Esophagus mucosa (tissue), 1 donor: ENCODE data around the gene LAMA1. TPM values are rescaled to one million over a fixed set of nuclear protein-coding genes. Genes with fewer than 3 reads are reported as not detected.

ENCODE experiments used
- ATAC-seq: fragments of 200-7000 bp; cut with Tn5 transposase; one replicate; pipeline ENCODE4 v1.9.1; 2020
- total RNA-seq: library from RNA; stranded (reverse); gene quantifications from one replicate; pipeline ENCODE4 v1.2.4, GENCODE V29; 2023
- donor health status: DM: yes; HTN: yes; CAD: no.

LAMA1 gene
- total RNA-seq, 1 donor from 2014 or later = 5.5 TPM

GRCh38 chr18:7105268-7105667 is 12.3 kb downstream of the LAMA1 start:
- ATAC-seq = no peak

- peak; percentile 42 for ATAC-seq
Observed at GRCh38 chr18:7104649-7105048, 12.9 kb downstream of the LAMA1 start.

- no peak for ATAC-seq
Observed at GRCh38 chr18:7102131-7102530, 15.5 kb downstream of the LAMA1 start.

- ATAC-seq = no peak
Observed at GRCh38 chr18:7096838-7097237, 20.8 kb downstream of the LAMA1 start.

GRCh38 chr18:7094427-7094826 is 23.2 kb downstream of the LAMA1 start:
- ATAC-seq = no peak

- no peak for ATAC-seq
Observed at GRCh38 chr18:7090771-7091170, 26.8 kb downstream of the LAMA1 start.

- ATAC-seq = no peak
Observed at GRCh38 chr18:7089369-7089768, 28.2 kb downstream of the LAMA1 start.

- ATAC-seq = peak; percentile 42
Observed at GRCh38 chr18:7084080-7085065, 33.2 kb downstream of the LAMA1 start.

GRCh38 chr18:7082671-7083070 is 34.9 kb downstream of the LAMA1 start:
- ATAC-seq = no peak

- ATAC-seq = no peak
Observed at GRCh38 chr18:7079231-7079630, 38.4 kb downstream of the LAMA1 start.

- ATAC-seq = no peak
Observed at GRCh38 chr18:7072593-7072992, 45.0 kb downstream of the LAMA1 start.

- ATAC-seq = no peak
Observed at GRCh38 chr18:7071600-7071999, 46.0 kb downstream of the LAMA1 start.

GRCh38 chr18:7070466-7070865 is 47.1 kb downstream of the LAMA1 start:
- ATAC-seq = no peak

GRCh38 chr18:7068871-7069590 is 48.6 kb downstream of the LAMA1 start:
- ATAC-seq = no peak

GRCh38 chr18:7066965-7067555 is 50.5 kb downstream of the LAMA1 start:
- ATAC-seq = no peak

- ATAC-seq = no peak
Observed at GRCh38 chr18:7065736-7066135, 51.9 kb downstream of the LAMA1 start.

GRCh38 chr18:7064346-7064745 is 53.3 kb downstream of the LAMA1 start:
- no peak for ATAC-seq

GRCh38 chr18:7062811-7063210 is 54.8 kb downstream of the LAMA1 start:
- ATAC-seq = no peak

- no peak for ATAC-seq
Observed at GRCh38 chr18:7062236-7062635, 55.4 kb downstream of the LAMA1 start.

GRCh38 chr18:7059276-7059675 is 58.3 kb downstream of the LAMA1 start:
- ATAC-seq = no peak

- ATAC-seq = no peak
Observed at GRCh38 chr18:7056026-7056425, 61.6 kb downstream of the LAMA1 start.

- no peak for ATAC-seq
Observed at GRCh38 chr18:7049951-7050350, 67.6 kb downstream of the LAMA1 start.

GRCh38 chr18:7048081-7048480 is 69.5 kb downstream of the LAMA1 start:
- ATAC-seq = no peak
